ENCODE results near the gene DMAC2.
"Not testable (repeated sequence)": the region's sequence is repeated elsewhere in the genome, so short reads cannot be mapped to it uniquely, and the experiment has no call there.

The DMAC2 gene

DNA sequence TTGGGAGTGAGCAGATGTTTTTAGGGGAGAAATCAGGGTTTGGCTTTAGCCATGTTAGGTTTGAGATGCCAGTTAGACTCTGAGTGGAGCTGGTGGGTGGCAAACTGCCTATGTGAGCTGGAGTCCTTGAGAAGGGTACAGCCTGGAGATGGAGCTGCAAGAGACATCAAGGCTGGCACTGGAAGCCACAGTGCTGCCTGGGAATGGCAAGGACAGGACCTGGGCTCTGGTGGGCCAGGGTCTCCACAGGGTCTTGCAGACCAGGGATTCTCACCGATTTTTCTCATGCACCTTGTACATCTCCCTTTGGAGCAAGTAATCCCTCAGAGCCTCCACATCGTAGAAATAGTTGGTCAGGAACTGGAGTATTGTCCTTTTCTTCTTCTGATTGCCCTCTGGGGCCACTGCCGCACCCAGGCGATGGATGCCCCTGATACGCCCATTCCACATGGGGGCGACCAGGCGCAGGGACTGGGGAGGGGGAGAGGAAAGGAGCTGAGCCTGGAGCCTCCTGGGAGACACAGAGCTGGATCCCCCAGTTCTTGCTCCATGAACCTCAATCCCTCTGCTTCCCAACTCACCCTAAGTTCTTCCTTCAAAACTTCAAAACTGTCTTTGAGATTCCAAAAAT is 1.7 kb downstream of the DMAC2 start:
- Histone ChIP-seq H3F3A (ENCODE audit: low read depth) (no peaks in the 10 kb centered on the region), H3K9ac (ENCODE audit: low read depth, low read length, poor library complexity, severe bottlenecking) (peak overlapping the region; percentile 67), H3K27me3 (ENCODE audit: insufficient read depth, low read length, poor library complexity, severe bottlenecking) (no peaks in the 10 kb centered on the region), H3K9me3 (ENCODE audit: insufficient read depth, low read depth, low read length) (no peaks in the 10 kb centered on the region), H3K4me2 (ENCODE audit: low read depth, low read length, poor library complexity, severe bottlenecking) (peak overlapping the region; percentile 91), H3K4me1 (ENCODE audit: insufficient read depth, low read length, poor library complexity, severe bottlenecking) (peaks cover 12% of the 10 kb centered on the region), H3K4me3 (ENCODE audit: low read length, poor library complexity, severe bottlenecking) (no peak overlapping the region), H3K36me3 (ENCODE audit: insufficient read depth, low read length) (peaks cover 1% of the 10 kb centered on the region; the same call in 1 of the 2 replicates), H2AFZ (ENCODE audit: low read length) (no peak overlapping the region), H3K9me2 (replicated peaks; ENCODE audit: low read depth, low read length) (no peaks in the 10 kb centered on the region), H4K20me1 (ENCODE audit: insufficient read depth, low read length, poor library complexity, severe bottlenecking) (no peaks in the 10 kb centered on the region), H3K79me2 (ENCODE audit: insufficient read depth, low read length) (peaks cover 17% of the 10 kb centered on the region; the same call in 1 of the 2 replicates)
- TF ChIP-seq EZH2phosphoT487 (IDR thresholded peaks at IDR 0.05; ENCODE audit: borderline replicate concordance), result no peak
- TF ChIP-seq, protein P1, sequence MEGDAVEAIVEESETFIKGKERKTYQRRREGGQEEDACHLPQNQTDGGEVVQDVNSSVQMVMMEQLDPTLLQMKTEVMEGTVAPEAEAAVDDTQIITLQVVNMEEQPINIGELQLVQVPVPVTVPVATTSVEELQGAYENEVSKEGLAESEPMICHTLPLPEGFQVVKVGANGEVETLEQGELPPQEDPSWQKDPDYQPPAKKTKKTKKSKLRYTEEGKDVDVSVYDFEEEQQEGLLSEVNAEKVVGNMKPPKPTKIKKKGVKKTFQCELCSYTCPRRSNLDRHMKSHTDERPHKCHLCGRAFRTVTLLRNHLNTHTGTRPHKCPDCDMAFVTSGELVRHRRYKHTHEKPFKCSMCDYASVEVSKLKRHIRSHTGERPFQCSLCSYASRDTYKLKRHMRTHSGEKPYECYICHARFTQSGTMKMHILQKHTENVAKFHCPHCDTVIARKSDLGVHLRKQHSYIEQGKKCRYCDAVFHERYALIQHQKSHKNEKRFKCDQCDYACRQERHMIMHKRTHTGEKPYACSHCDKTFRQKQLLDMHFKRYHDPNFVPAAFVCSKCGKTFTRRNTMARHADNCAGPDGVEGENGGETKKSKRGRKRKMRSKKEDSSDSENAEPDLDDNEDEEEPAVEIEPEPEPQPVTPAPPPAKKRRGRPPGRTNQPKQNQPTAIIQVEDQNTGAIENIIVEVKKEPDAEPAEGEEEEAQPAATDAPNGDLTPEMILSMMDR (conservative IDR thresholded peaks at IDR 0.05; ENCODE audit: low read length), result no peak

DNA sequence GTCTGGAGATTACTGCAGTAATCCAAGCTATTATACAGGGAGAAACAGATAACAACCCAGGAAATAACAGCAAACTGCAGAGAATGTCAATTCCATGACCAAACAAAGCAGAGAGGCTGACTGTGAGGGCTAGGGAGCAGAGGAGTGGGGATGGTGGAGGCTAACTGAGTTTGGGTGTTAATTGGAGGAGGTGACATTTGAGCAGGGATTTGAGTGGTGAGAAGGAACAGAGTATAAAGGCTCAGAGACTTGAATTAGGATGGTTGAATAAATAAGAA is 3.1 kb downstream of the DMAC2 start:
- no peaks in the 10 kb centered on the region for H3K9me3 ChIP-seq (ENCODE audit: insufficient read depth, low read depth, low read length)
- H4K20me1 ChIP-seq (ENCODE audit: insufficient read depth, low read length, poor library complexity, severe bottlenecking), result no peaks in the 10 kb centered on the region
- no peak overlapping the region for H3K4me2 ChIP-seq (ENCODE audit: low read depth, low read length, poor library complexity, severe bottlenecking)
- H3K9ac ChIP-seq (ENCODE audit: low read depth, low read length, poor library complexity, severe bottlenecking), result no peak overlapping the region
- peaks cover 12% of the 10 kb centered on the region; the same call in 1 of the 2 replicates for H3K36me3 ChIP-seq (ENCODE audit: insufficient read depth, low read length)
- TF ChIP-seq EZH2phosphoT487 (IDR thresholded peaks at IDR 0.05; ENCODE audit: borderline replicate concordance), result no peak
- TF ChIP-seq, protein P1 (conservative IDR thresholded peaks at IDR 0.05; ENCODE audit: low read length), result no peak
- peaks cover 17% of the 10 kb centered on the region; the same call in 1 of the 2 replicates for H3K79me2 ChIP-seq (ENCODE audit: insufficient read depth, low read length)
- no peak overlapping the region for H3K4me3 ChIP-seq (ENCODE audit: low read length, poor library complexity, severe bottlenecking)
- H3F3A ChIP-seq (ENCODE audit: low read depth), result no peaks in the 10 kb centered on the region
- peaks cover 12% of the 10 kb centered on the region for H3K4me1 ChIP-seq (ENCODE audit: insufficient read depth, low read length, poor library complexity, severe bottlenecking)
- no peak overlapping the region for H2AFZ ChIP-seq (ENCODE audit: low read length)
- no peaks in the 10 kb centered on the region for H3K27me3 ChIP-seq (ENCODE audit: insufficient read depth, low read length, poor library complexity, severe bottlenecking)
- H3K9me2 ChIP-seq (replicated peaks; ENCODE audit: low read depth, low read length), result no peaks in the 10 kb centered on the region

DNA sequence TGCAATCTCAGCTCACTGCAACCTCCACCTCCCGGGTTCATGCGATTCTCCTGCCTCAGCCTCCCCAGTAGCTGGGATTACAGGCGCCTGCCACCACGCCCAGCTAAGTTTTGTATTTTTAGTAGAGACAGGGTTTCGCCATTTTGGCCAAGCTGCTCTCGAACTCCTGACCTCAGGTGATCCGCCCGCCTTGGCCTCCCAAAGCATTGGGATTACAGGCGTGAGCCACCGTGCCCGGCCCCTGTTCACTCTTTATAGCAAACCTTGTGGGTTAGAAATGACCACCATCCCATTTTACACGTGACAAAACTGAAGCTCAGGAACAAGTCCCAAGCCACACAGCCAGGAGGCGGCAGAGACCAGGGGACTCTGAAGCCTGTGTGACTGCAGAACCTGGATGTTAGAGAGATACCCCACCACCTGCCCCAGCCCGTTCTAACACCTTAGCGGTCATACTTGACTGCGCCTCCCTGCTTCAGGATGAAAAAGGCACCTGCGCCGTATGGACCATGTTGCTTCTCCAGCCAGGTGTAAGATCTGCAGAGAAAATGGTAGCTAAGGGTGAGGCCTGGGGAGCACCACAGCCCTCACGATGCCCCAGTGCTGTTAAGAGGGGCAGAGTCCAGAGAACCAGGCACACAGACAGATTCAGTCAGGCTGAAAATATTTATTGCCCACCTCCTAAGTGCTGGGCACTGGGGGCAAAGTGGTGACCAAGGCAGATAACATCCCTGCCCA is 3.6 kb downstream of the DMAC2 start:
- H3K79me2 ChIP-seq (ENCODE audit: insufficient read depth, low read length), result peaks cover 17% of the 10 kb centered on the region; the same call in 1 of the 2 replicates
- H3K27me3 ChIP-seq (ENCODE audit: insufficient read depth, low read length, poor library complexity, severe bottlenecking), result no peaks in the 10 kb centered on the region
- H3K9ac ChIP-seq (ENCODE audit: low read depth, low read length, poor library complexity, severe bottlenecking), result no peak overlapping the region
- H3K36me3 ChIP-seq (ENCODE audit: insufficient read depth, low read length), result peaks cover 12% of the 10 kb centered on the region; the same call in 1 of the 2 replicates
- TF ChIP-seq EZH2phosphoT487 (IDR thresholded peaks at IDR 0.05; ENCODE audit: borderline replicate concordance), result no peak
- TF ChIP-seq, protein P1 (conservative IDR thresholded peaks at IDR 0.05; ENCODE audit: low read length), result no peak
- H3K9me3 ChIP-seq (ENCODE audit: insufficient read depth, low read depth, low read length), result no peaks in the 10 kb centered on the region
- H3F3A ChIP-seq (ENCODE audit: low read depth), result no peaks in the 10 kb centered on the region
- no peak overlapping the region for H2AFZ ChIP-seq (ENCODE audit: low read length)
- H3K4me2 ChIP-seq (ENCODE audit: low read depth, low read length, poor library complexity, severe bottlenecking), result no peak overlapping the region
- H4K20me1 ChIP-seq (ENCODE audit: insufficient read depth, low read length, poor library complexity, severe bottlenecking), result no peaks in the 10 kb centered on the region
- H3K9me2 ChIP-seq (replicated peaks; ENCODE audit: low read depth, low read length), result no peaks in the 10 kb centered on the region
- H3K4me3 ChIP-seq (ENCODE audit: low read length, poor library complexity, severe bottlenecking), result no peak overlapping the region
- peaks cover 12% of the 10 kb centered on the region for H3K4me1 ChIP-seq (ENCODE audit: insufficient read depth, low read length, poor library complexity, severe bottlenecking)

DNA sequence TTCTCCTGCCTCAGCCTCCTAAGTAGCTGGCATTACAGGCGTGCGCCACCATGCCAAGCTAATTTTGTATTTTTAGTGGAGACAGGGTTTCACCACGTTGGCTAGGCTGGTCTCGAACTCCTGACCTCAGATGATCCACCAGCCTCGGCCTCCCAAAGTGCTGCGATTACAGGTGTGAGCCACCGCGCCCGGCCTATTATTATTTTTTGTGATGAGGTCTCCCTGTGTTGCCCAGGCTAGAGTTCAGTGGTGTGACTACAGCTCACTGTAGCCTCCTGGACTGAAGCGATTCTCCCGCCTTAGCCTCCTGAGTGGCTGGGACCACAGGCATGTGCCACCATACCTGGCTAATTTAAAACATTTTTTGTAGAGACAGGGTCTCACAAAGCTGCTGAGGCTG is 4.3 kb downstream of the DMAC2 start:
- not testable (repeated sequence) for H3K9ac ChIP-seq (ENCODE audit: low read depth, low read length, poor library complexity, severe bottlenecking); H2AFZ ChIP-seq (ENCODE audit: low read length); H3K27me3 ChIP-seq (ENCODE audit: insufficient read depth, low read length, poor library complexity, severe bottlenecking); H3F3A ChIP-seq (ENCODE audit: low read depth); H3K4me3 ChIP-seq (ENCODE audit: low read length, poor library complexity, severe bottlenecking); H3K9me2 ChIP-seq (replicated peaks; ENCODE audit: low read depth, low read length); H4K20me1 ChIP-seq (ENCODE audit: insufficient read depth, low read length, poor library complexity, severe bottlenecking); H3K4me2 ChIP-seq (ENCODE audit: low read depth, low read length, poor library complexity, severe bottlenecking); H3K9me3 ChIP-seq (ENCODE audit: insufficient read depth, low read depth, low read length)
- Histone ChIP-seq H3K4me1 (ENCODE audit: insufficient read depth, low read length, poor library complexity, severe bottlenecking) (peaks cover 12% of the 10 kb centered on the region), H3K79me2 (ENCODE audit: insufficient read depth, low read length) (peaks cover 17% of the 10 kb centered on the region; the same call in 1 of the 2 replicates), H3K36me3 (ENCODE audit: insufficient read depth, low read length) (peaks cover 12% of the 10 kb centered on the region; the same call in 1 of the 2 replicates)

Data from Loucy (cell line).